CD4-positive, alpha-beta memory T cell (primary cell): ENCODE data around the gene TMEM92. TPM values are rescaled to one million over a fixed set of nuclear protein-coding genes. Genes with fewer than 3 reads are reported as not detected.

ENCODE experiments used
- CTCF ChIA-PET: fragments of 350-600 bp; sonication (Branson Sonifier 250); formaldehyde crosslinking; loops from one replicate; lab custom pipeline; 2021; ENCODE audit warnings: inconsistent platforms; ENCODE audit not compliant: partially characterized antibody; lab: Charles Lee
- POLR2A ChIA-PET: fragments of 350-600 bp; sonication (Branson Sonifier 250); formaldehyde crosslinking; loops from one replicate; lab custom pipeline; 2021; ENCODE audit not compliant: partially characterized antibody; lab: Charles Lee
- DNase-seq, 5 donors: peaks; one replicate each; pipeline versions ENCODE4 v3.0.0 to v3.0.0-alpha.2; 2020 to 2022; ENCODE audit warnings: mixed read lengths in 1 of 5
- H3K27ac ChIP-seq: one replicate; pipeline ENCODE4 v1.7.0; 2013; ENCODE audit warnings: low read depth, low read length
- H3K27me3 ChIP-seq: 2 replicates; pipeline ENCODE4 v1.7.0; 2013; ENCODE audit warnings: mild to moderate bottlenecking, low read length, moderate library complexity; ENCODE audit not compliant: insufficient read depth
- H3K36me3 ChIP-seq: 2 replicates; pipeline ENCODE4 v1.7.0; 2013; ENCODE audit warnings: mild to moderate bottlenecking, low read length, moderate library complexity; ENCODE audit not compliant: insufficient read depth
- H3K4me1 ChIP-seq: 2 replicates; pipeline ENCODE4 v1.7.0; 2013; ENCODE audit warnings: mild to moderate bottlenecking, low read length, moderate library complexity; ENCODE audit not compliant: insufficient read depth
- H3K4me3 ChIP-seq, 2 donors: one replicate each; pipeline ENCODE4 v1.7.0; 2013; ENCODE audit warnings: low read length in 2 of 2, mild to moderate bottlenecking in 1 of 2
- H3K9me3 ChIP-seq, 2 donors: one replicate each; pipeline ENCODE4 v1.7.0; 2013; ENCODE audit warnings: low read length in 2 of 2, control low read depth in 1 of 2; ENCODE audit not compliant: control insufficient read depth in 1 of 2
- H3K27ac Mint-ChIP-seq, 7 donors: one replicate each; pipeline ENCODE4 v1.8.0; 2020 to 2021; ENCODE audit warnings: mixed read lengths in 7 of 7, mild to moderate bottlenecking in 6 of 7, inconsistent platforms in 3 of 7, moderate library complexity in 3 of 7
- H3K27me3 Mint-ChIP-seq, 2 donors: one replicate each; pipeline ENCODE4 v1.8.0; 2020 to 2021; ENCODE audit warnings: mixed read lengths in 2 of 2
- H3K36me3 Mint-ChIP-seq, 2 donors: one replicate each; pipeline ENCODE4 v1.8.0; 2020 to 2021; ENCODE audit warnings: mixed read lengths in 2 of 2, inconsistent platforms in 1 of 2, mild to moderate bottlenecking in 1 of 2
- H3K4me1 Mint-ChIP-seq, 4 donors: one replicate each; pipeline ENCODE4 v1.8.0; 2020 to 2021; ENCODE audit warnings: mixed read lengths in 4 of 4, mild to moderate bottlenecking in 1 of 4
- H3K4me3 Mint-ChIP-seq, 8 donors: one replicate each; pipeline ENCODE4 v1.8.0; 2020 to 2021; ENCODE audit warnings: mixed read lengths in 8 of 8, mild to moderate bottlenecking in 7 of 8, moderate library complexity in 6 of 8, inconsistent platforms in 3 of 8
- H3K9me3 Mint-ChIP-seq, 8 donors: one replicate each; pipeline ENCODE4 v1.8.0; 2020 to 2021; ENCODE audit warnings: mixed read lengths in 8 of 8, mild to moderate bottlenecking in 5 of 8, inconsistent platforms in 3 of 8, moderate library complexity in 1 of 8
- intact Hi-C: fragments of 100-400 bp; cut with micrococcal nuclease; formaldehyde crosslinking; loops from one replicate; pipeline ENCODE4 v1.15.1; 2023
- polyA plus RNA-seq, 2 donors: library from polyadenylated mRNA; unstranded; fragments of 300-500 nt; fragmentation: Illumina TruSeq; gene quantifications; one replicate each; pipeline ENCODE4 v1.2.3, GENCODE V29; 2021
- total RNA-seq, 2 experiments: library from RNA; stranded (reverse); gene quantifications; one replicate each; pipeline ENCODE4 v1.2.3, GENCODE V29; 2021

Gene TMEM92
- total and polyA plus RNA-seq, 4 experiments from 2014 or later = not detected

DNA sequence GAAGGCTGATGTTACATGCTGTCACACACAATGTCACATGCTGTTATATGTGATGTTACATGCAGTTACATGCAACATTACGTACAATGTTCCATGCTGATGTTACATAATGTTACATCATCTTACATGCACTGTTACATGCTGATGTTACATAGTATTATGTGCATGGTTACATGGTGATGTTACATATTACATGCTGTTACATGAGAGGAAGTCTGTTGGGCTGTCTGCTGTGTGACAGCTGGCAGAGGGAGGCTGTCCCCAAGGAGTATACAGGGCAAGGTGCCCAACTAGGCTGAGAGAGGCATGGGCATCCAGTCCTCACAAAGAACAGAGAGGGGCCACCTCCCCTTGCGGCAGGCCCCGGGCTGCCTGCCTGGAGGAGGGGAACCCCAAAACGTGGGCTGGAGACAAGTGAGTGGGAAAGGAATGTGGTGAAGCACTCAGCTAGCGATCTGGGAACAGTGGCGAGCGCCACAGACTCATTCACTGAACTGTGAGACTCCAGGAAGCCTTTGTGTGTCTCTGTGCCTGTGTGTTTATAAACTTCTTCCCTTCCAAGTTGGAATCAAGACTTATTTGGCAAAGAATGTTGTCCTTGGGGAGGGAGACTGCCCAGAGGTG is 30.6 kb downstream of the TMEM92 start:
- Mint-ChIP-seq H3K9me3 (no peaks in the 10 kb centered on the region), H3K4me1 (no peaks in the 10 kb centered on the region), H3K27me3 (peaks cover 9 to 13% of the 10 kb centered on the region in 2 donors), H3K36me3 (no peaks in the 10 kb centered on the region), H3K4me3 (no peak overlapping the region), H3K27ac (no peak overlapping the region)
- Histone ChIP-seq H3K9me3 (no peaks in the 10 kb centered on the region), H3K27ac (no peak overlapping the region), H3K27me3 (no peaks in the 10 kb centered on the region), H3K4me3 (no peak overlapping the region), H3K4me1 (no peaks in the 10 kb centered on the region), H3K36me3 (no peaks in the 10 kb centered on the region)
- intact Hi-C loops = no loop called here
- ChIA-PET POLR2A (no interaction called here), CTCF (interaction anchor here (1.5 kb wide), 1 partner anchor 9 kb away, joined by 3 read pairs; no protein-coding TSS in a partner anchor)
- DNase-seq = no peak

GRCh38 chr17:50307654-50308053 is 33.4 kb downstream of the TMEM92 start:
- H3K4me1 ChIP-seq = no peaks in the 10 kb centered on the region
- intact Hi-C loops = no loop called here
- ChIA-PET POLR2A (no interaction called here), CTCF (interaction anchor here (1.1 to 1.9 kb wide), 2 partner anchors 10 to 107 kb away, joined by 4 to 5 read pairs; no protein-coding TSS in a partner anchor)
- no peaks in the 10 kb centered on the region for H3K36me3 Mint-ChIP-seq
- H3K36me3 ChIP-seq = no peaks in the 10 kb centered on the region
- no peak for DNase-seq
- H3K9me3 ChIP-seq = no peaks in the 10 kb centered on the region
- no peak overlapping the region for H3K27ac ChIP-seq
- H3K4me1 Mint-ChIP-seq = no peaks in the 10 kb centered on the region
- no peak overlapping the region for H3K4me3 ChIP-seq
- H3K27me3 Mint-ChIP-seq = peaks cover 10 to 27% of the 10 kb centered on the region in 2 donors
- no peaks in the 10 kb centered on the region for H3K9me3 Mint-ChIP-seq
- H3K27me3 ChIP-seq = no peaks in the 10 kb centered on the region
- no peak overlapping the region for H3K4me3 Mint-ChIP-seq
- H3K27ac Mint-ChIP-seq = no peak overlapping the region

- Mint-ChIP-seq H3K4me3 (no peak overlapping the region), H3K4me1 (no peaks in the 10 kb centered on the region), H3K9me3 (no peaks in the 10 kb centered on the region), H3K36me3 (no peaks in the 10 kb centered on the region), H3K27me3 (peaks cover 15 to 32% of the 10 kb centered on the region in 2 donors), H3K27ac (no peak overlapping the region)
- H3K36me3 ChIP-seq = no peaks in the 10 kb centered on the region
- no peaks in the 10 kb centered on the region for H3K27me3 ChIP-seq
- H3K9me3 ChIP-seq = no peaks in the 10 kb centered on the region
- DNase-seq = no peak
- ChIA-PET CTCF (interaction anchor here (1.3 kb wide), 1 partner anchor 54 kb away, joined by 3 read pairs; no protein-coding TSS in a partner anchor), POLR2A (no interaction called here)
- no peak overlapping the region for H3K4me3 ChIP-seq
- H3K27ac ChIP-seq = no peak overlapping the region
- H3K4me1 ChIP-seq = no peaks in the 10 kb centered on the region
- intact Hi-C loops = no loop called here
Observed at GRCh38 chr17:50308666-50309065, 34.4 kb downstream of the TMEM92 start.

DNA sequence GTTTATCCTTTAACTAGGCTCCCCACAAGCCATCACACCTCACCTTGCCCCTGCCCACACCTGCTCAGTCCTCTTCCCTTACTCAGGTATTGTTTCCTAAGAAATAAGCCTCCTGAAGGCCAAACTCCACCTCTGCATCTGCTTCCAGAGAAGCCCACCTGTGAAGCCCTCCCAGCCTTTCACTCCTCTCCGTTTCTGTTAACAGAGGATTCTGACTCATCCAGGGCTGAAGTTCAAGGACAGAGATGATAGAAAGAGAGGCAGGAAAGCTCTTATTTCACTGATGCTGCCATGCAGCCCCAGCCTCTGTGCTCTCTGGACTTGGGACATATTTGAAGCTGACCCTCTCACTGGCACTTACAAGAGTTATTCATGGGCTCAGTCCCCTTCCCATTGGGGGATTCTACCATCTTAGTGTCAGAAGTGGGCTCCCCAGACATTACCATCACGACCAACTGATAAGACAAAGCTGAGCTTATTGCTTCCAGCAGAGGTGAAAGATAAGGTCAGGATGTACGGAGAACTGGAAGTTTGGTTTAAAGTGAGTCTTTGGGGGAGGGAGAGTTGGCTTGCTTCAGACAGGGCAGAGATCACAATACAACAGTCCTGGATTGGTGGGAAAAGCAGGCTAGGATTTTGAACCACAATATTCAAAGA is 36.3 kb downstream of the TMEM92 start:
- intact Hi-C loops = no loop called here
- no peaks in the 10 kb centered on the region for H3K4me1 Mint-ChIP-seq
- peaks cover 9 to 25% of the 10 kb centered on the region in 2 donors for H3K27me3 Mint-ChIP-seq
- H3K27ac Mint-ChIP-seq = no peak overlapping the region
- Histone ChIP-seq H3K4me3 (no peak overlapping the region), H3K36me3 (no peaks in the 10 kb centered on the region), H3K9me3 (no peaks in the 10 kb centered on the region), H3K4me1 (no peaks in the 10 kb centered on the region), H3K27me3 (no peaks in the 10 kb centered on the region), H3K27ac (no peak overlapping the region)
- H3K9me3 Mint-ChIP-seq = no peaks in the 10 kb centered on the region
- ChIA-PET POLR2A (no interaction called here), CTCF (no interaction called here)
- H3K4me3 Mint-ChIP-seq = no peak overlapping the region
- DNase-seq = no peak
- H3K36me3 Mint-ChIP-seq = no peaks in the 10 kb centered on the region

DNA sequence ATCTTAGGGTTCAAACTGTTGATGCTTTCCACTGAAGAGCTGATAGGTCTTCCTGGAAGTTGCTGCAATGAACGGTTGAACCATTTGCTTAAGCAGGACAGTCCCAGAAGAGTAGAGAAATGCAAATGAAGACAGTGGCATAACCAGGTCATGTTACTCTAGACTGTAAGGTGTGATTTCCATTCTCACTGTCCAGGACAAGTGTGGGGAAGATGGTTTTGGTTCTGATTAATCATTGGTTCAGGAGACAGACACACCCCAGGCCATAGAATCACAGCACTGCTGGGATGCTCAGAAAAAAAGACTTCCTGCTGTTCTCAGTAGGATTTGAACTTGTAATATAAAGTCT is 36.8 kb downstream of the TMEM92 start:
- intact Hi-C loops = no loop called here
- H3K36me3 Mint-ChIP-seq = no peaks in the 10 kb centered on the region
- no peaks in the 10 kb centered on the region for H3K9me3 Mint-ChIP-seq
- no peak overlapping the region for H3K4me3 Mint-ChIP-seq
- ChIA-PET POLR2A (no interaction called here), CTCF (no interaction called here)
- H3K27ac Mint-ChIP-seq = no peak overlapping the region
- H3K36me3 ChIP-seq = no peaks in the 10 kb centered on the region
- H3K27ac ChIP-seq = no peak overlapping the region
- H3K4me1 Mint-ChIP-seq = no peaks in the 10 kb centered on the region
- H3K4me3 ChIP-seq = no peak overlapping the region
- no peaks in the 10 kb centered on the region for H3K27me3 ChIP-seq
- DNase-seq = no peak
- no peaks in the 10 kb centered on the region for H3K9me3 ChIP-seq
- H3K4me1 ChIP-seq = no peaks in the 10 kb centered on the region
- peaks cover 7 to 24% of the 10 kb centered on the region in 2 donors for H3K27me3 Mint-ChIP-seq

- Histone ChIP-seq H3K27ac (no peak overlapping the region), H3K9me3 (no peaks in the 10 kb centered on the region), H3K27me3 (no peaks in the 10 kb centered on the region), H3K4me3 (no peak overlapping the region), H3K4me1 (no peaks in the 10 kb centered on the region), H3K36me3 (no peaks in the 10 kb centered on the region)
- Mint-ChIP-seq H3K27me3 (peaks cover 7 to 23% of the 10 kb centered on the region in 2 donors), H3K4me1 (no peaks in the 10 kb centered on the region), H3K9me3 (no peaks in the 10 kb centered on the region), H3K36me3 (no peaks in the 10 kb centered on the region), H3K27ac (no peak overlapping the region), H3K4me3 (no peak overlapping the region)
- no peak for DNase-seq
- ChIA-PET CTCF (interaction anchor here (1.2 kb wide), 1 partner anchor 51 kb away, joined by 3 read pairs; no protein-coding TSS in a partner anchor), POLR2A (no interaction called here)
- intact Hi-C loops = no loop called here
Observed at GRCh38 chr17:50311483-50311882, 37.2 kb downstream of the TMEM92 start.

- H3K9me3 Mint-ChIP-seq = no peaks in the 10 kb centered on the region
- H3K27me3 Mint-ChIP-seq = peaks cover 7 to 23% of the 10 kb centered on the region in 2 donors
- DNase-seq = no peak
- POLR2A ChIA-PET = no interaction called here
- H3K36me3 ChIP-seq = no peaks in the 10 kb centered on the region
- H3K27me3 ChIP-seq = no peaks in the 10 kb centered on the region
- H3K4me1 Mint-ChIP-seq = no peaks in the 10 kb centered on the region
- H3K4me3 ChIP-seq = no peak overlapping the region
- no peaks in the 10 kb centered on the region for H3K9me3 ChIP-seq
- H3K27ac Mint-ChIP-seq = no peak overlapping the region
- H3K36me3 Mint-ChIP-seq = no peaks in the 10 kb centered on the region
- CTCF ChIA-PET = interaction anchor here (0.6 to 1.2 kb wide), 3 partner anchors 14 to 113 kb away, joined by 3 read pairs; no protein-coding TSS in a partner anchor
- H3K27ac ChIP-seq = no peak overlapping the region
- H3K4me3 Mint-ChIP-seq = no peak overlapping the region
- no peaks in the 10 kb centered on the region for H3K4me1 ChIP-seq
- intact Hi-C loops = no loop called here
Observed at GRCh38 chr17:50312308-50312707, 38.0 kb downstream of the TMEM92 start.
